SU-DHL-6 (cell line): Measurements from ENCODE around the gene FTCDNL1.

Experiments used
- H2AFZ ChIP-seq: fragments of 200-600 bp; sonication (generic); 2 replicates; pipeline ENCODE4 v1.6.1; 2014; ENCODE audit warnings: low read depth, mild to moderate bottlenecking, moderate library complexity, mixed read lengths, antibody characterized with exemption, low read length; ENCODE audit not compliant: severe bottlenecking
- H3F3A ChIP-seq: fragments of 200-600 bp; shearing (Covaris generic); 2 replicates; pipeline ENCODE4 v1.6.0; 2016; ENCODE audit warnings: antibody characterized with exemption, mild to moderate bottlenecking; ENCODE audit not compliant: insufficient read depth
- H3K27ac ChIP-seq: fragments of 200-600 bp; sonication (generic); 2 replicates; pipeline ENCODE4 v1.5.1; 2016; ENCODE audit warnings: low read depth, mild to moderate bottlenecking, low read length, moderate library complexity, mixed read lengths
- H3K27me3 ChIP-seq: fragments of 200-600 bp; sonication (generic), shearing (Covaris generic); 2 replicates; pipeline ENCODE4 v1.6.0; 2014; ENCODE audit warnings: mild to moderate bottlenecking, low read length
- H3K36me3 ChIP-seq: fragments of 200-600 bp; sonication (generic); 2 replicates; pipeline ENCODE4 v1.6.1; 2014; ENCODE audit warnings: mild to moderate bottlenecking, low read length, mixed read lengths
- H3K4me2 ChIP-seq: fragments of 300-600, 200-600 bp; shearing (Covaris generic), sonication (generic); 2 replicates; pipeline ENCODE4 v1.6.0; 2014; ENCODE audit warnings: low read length, low read depth, mild to moderate bottlenecking; ENCODE audit not compliant: poor library complexity, severe bottlenecking
- H3K4me3 ChIP-seq: fragments of 200-600 bp; sonication (generic); 2 replicates; pipeline ENCODE4 v1.5.1; 2014; ENCODE audit warnings: antibody characterized with exemption, low read length, mild to moderate bottlenecking, mixed read lengths; ENCODE audit not compliant: insufficient read depth, poor library complexity, severe bottlenecking
- H3K79me2 ChIP-seq: fragments of 200-600 bp; sonication (generic); 2 replicates; pipeline ENCODE4 v1.6.1; 2014; ENCODE audit warnings: mild to moderate bottlenecking, low read length, moderate library complexity; ENCODE audit not compliant: insufficient read depth
- H3K9ac ChIP-seq: fragments of 200-600 bp; sonication (generic); 2 replicates; pipeline ENCODE4 v1.7.0; 2014; ENCODE audit warnings: mild to moderate bottlenecking, low read length
- H3K9me2 ChIP-seq: fragments of 200-600 bp; sonication (generic); replicated peaks from 2 replicates; pipeline ENCODE4 v1.6.1; 2014; ENCODE audit warnings: low read length; ENCODE audit not compliant: insufficient read depth
- H3K9me3 ChIP-seq: fragments of 200-600 bp; sonication (generic); 2 replicates; pipeline ENCODE4 v1.6.1; 2014; ENCODE audit warnings: low read length, mixed read lengths; ENCODE audit not compliant: insufficient read depth
- H4K20me1 ChIP-seq: fragments of 200-600 bp; sonication (generic); 2 replicates; pipeline ENCODE4 v1.6.1; 2014; ENCODE audit warnings: low read depth, mild to moderate bottlenecking, antibody characterized with exemption, low read length, moderate library complexity, mixed read lengths
- CTCF ChIP-seq: fragments of 200-600 bp; sonication (generic); IDR thresholded peaks from one replicate; pipeline ENCODE4 v1.5.1; 2017; ENCODE audit warnings: antibody characterized with exemption, mild to moderate bottlenecking, low read length, moderate library complexity; ENCODE audit not compliant: insufficient read depth, poor library complexity, severe bottlenecking
- EZH2phosphoT487 ChIP-seq: fragments of 200-600 bp; sonication (generic), shearing (Covaris generic); conservative IDR thresholded peaks from 2 replicates; pipeline ENCODE4 v1.6.1; 2018; ENCODE audit warnings: mild to moderate bottlenecking, antibody characterized with exemption, low read length, moderate library complexity, mixed read lengths

FTCDNL1 gene

GRCh38 chr2:199861132-199861774, 10.3 kb upstream of the FTCDNL1 start:
- no peaks in the 10 kb centered on the region for H4K20me1 ChIP-seq
- no peak overlapping the region for H3K4me3 ChIP-seq
- no peaks in the 10 kb centered on the region for H3K9me2 ChIP-seq
- TF ChIP-seq EZH2phosphoT487 (no peak), CTCF (peak; percentile 56)
- no peak overlapping the region for H2AFZ ChIP-seq
- H3K36me3 ChIP-seq = no peaks in the 10 kb centered on the region
- H3K4me2 ChIP-seq = no peak overlapping the region
- H3K9me3 ChIP-seq = no peaks in the 10 kb centered on the region
- no peak overlapping the region for H3K9ac ChIP-seq
- no peaks in the 10 kb centered on the region for H3F3A ChIP-seq
- H3K79me2 ChIP-seq = no peaks in the 10 kb centered on the region
- H3K27ac ChIP-seq = no peak overlapping the region
- no peaks in the 10 kb centered on the region for H3K27me3 ChIP-seq

GRCh38 chr2:199855812-199856211, 4.8 kb upstream of the FTCDNL1 start:
- H3K4me3 ChIP-seq = no peak overlapping the region
- TF ChIP-seq EZH2phosphoT487 = no peak
- no peak for TF ChIP-seq CTCF
- no peaks in the 10 kb centered on the region for H4K20me1 ChIP-seq
- no peak overlapping the region for H2AFZ ChIP-seq
- no peaks in the 10 kb centered on the region for H3K79me2 ChIP-seq
- H3K9ac ChIP-seq = no peak overlapping the region
- H3K9me2 ChIP-seq = no peaks in the 10 kb centered on the region
- H3F3A ChIP-seq = no peaks in the 10 kb centered on the region
- H3K4me2 ChIP-seq = no peak overlapping the region
- no peaks in the 10 kb centered on the region for H3K27me3 ChIP-seq
- no peaks in the 10 kb centered on the region for H3K9me3 ChIP-seq
- H3K27ac ChIP-seq = no peak overlapping the region
- H3K36me3 ChIP-seq = no peaks in the 10 kb centered on the region

GRCh38 chr2:199851883-199852282, 891 bp upstream of the FTCDNL1 start:
- Histone ChIP-seq H2AFZ (peak overlapping the region; percentile 15), H4K20me1 (no peaks in the 10 kb centered on the region), H3F3A (peaks cover 7% of the 10 kb centered on the region; the same call in 1 of the 2 replicates), H3K4me2 (peak overlapping the region; percentile 66), H3K79me2 (no peaks in the 10 kb centered on the region), H3K36me3 (no peaks in the 10 kb centered on the region), H3K4me3 (no peak overlapping the region), H3K27me3 (no peaks in the 10 kb centered on the region), H3K9me3 (no peaks in the 10 kb centered on the region), H3K27ac (no peak overlapping the region), H3K9ac (no peak overlapping the region), H3K9me2 (no peaks in the 10 kb centered on the region)
- no peak for TF ChIP-seq CTCF
- TF ChIP-seq EZH2phosphoT487 = no peak
